ENCODE data around the gene MYO5B. TPM values are rescaled to one million over a fixed set of nuclear protein-coding genes. Genes with fewer than 3 reads are reported as not detected.

MYO5B gene
- polyA plus RNA-seq, 1 of the 3 experiments (the other 2 are of a cell fraction) = 1.3 TPM

GRCh38 chr18:50159654-50160046, 35.3 kb downstream of the MYO5B start:
- no peaks in the 10 kb centered on the region for H3K9me2 ChIP-seq
- no peak overlapping the region for H3K27ac ChIP-seq (ENCODE audit: low read depth in 2 of 2, low read length in 1 of 2)
- no peaks in the 10 kb centered on the region for H3K9me3 ChIP-seq
- H3K79me2 ChIP-seq (ENCODE audit: insufficient read depth) = no peaks in the 10 kb centered on the region
- no peak overlapping the region for H3K4me3 ChIP-seq (ENCODE audit: low read depth in 2 of 2, low read length in 1 of 2)
- no peaks in the 10 kb centered on the region for H4K20me1 ChIP-seq (ENCODE audit: insufficient read depth)
- H3F3A ChIP-seq (replicated peaks; ENCODE audit: insufficient read depth) = no peaks in the 10 kb centered on the region
- TF ChIP-seq TEAD4 (IDR thresholded peaks at IDR 0.05; ENCODE audit: borderline replicate concordance, insufficient read depth) (no peak), RAD21 (IDR thresholded peaks at IDR 0.05; ENCODE audit: low read length) (no peak), CHD2 (IDR thresholded peaks at IDR 0.05; ENCODE audit: low read length, partially characterized antibody) (no peak), SMC3 (IDR thresholded peaks at IDR 0.05; ENCODE audit: low read depth, low read length) (no peak), FOXM1 (IDR thresholded peaks at IDR 0.05; ENCODE audit: low read depth) (no peak), NFIC (IDR thresholded peaks at IDR 0.05; ENCODE audit: borderline replicate concordance) (no peak), FOXJ3 (CRISPR knock-in tag; IDR thresholded peaks at IDR 0.05) (no peak), FOSL2 (IDR thresholded peaks at IDR 0.05; ENCODE audit: borderline replicate concordance, low read depth) (no peak), MEF2A (IDR thresholded peaks at IDR 0.05; ENCODE audit: borderline replicate concordance, low read depth) (no peak), EZH2phosphoT487 (IDR thresholded peaks at IDR 0.05; ENCODE audit: borderline replicate concordance, low read depth) (no peak), TCF12 (IDR thresholded peaks at IDR 0.05) (no peak), EP300 (IDR thresholded peaks at IDR 0.05; ENCODE audit: borderline replicate concordance in 1 of 2, low read depth in 1 of 2, low read length in 1 of 2) (no peak), TAF1 (IDR thresholded peaks at IDR 0.05; ENCODE audit: borderline replicate concordance, low read depth, low read length) (no peak), ZBTB33 (IDR thresholded peaks at IDR 0.05; ENCODE audit: borderline replicate concordance, low read depth) (no peak), GABPA (IDR thresholded peaks at IDR 0.05; ENCODE audit: low read depth) (no peak), RXRA (IDR thresholded peaks at IDR 0.05; ENCODE audit: borderline replicate concordance, low read depth) (no peak)
- TF ChIP-seq, protein P1, sequence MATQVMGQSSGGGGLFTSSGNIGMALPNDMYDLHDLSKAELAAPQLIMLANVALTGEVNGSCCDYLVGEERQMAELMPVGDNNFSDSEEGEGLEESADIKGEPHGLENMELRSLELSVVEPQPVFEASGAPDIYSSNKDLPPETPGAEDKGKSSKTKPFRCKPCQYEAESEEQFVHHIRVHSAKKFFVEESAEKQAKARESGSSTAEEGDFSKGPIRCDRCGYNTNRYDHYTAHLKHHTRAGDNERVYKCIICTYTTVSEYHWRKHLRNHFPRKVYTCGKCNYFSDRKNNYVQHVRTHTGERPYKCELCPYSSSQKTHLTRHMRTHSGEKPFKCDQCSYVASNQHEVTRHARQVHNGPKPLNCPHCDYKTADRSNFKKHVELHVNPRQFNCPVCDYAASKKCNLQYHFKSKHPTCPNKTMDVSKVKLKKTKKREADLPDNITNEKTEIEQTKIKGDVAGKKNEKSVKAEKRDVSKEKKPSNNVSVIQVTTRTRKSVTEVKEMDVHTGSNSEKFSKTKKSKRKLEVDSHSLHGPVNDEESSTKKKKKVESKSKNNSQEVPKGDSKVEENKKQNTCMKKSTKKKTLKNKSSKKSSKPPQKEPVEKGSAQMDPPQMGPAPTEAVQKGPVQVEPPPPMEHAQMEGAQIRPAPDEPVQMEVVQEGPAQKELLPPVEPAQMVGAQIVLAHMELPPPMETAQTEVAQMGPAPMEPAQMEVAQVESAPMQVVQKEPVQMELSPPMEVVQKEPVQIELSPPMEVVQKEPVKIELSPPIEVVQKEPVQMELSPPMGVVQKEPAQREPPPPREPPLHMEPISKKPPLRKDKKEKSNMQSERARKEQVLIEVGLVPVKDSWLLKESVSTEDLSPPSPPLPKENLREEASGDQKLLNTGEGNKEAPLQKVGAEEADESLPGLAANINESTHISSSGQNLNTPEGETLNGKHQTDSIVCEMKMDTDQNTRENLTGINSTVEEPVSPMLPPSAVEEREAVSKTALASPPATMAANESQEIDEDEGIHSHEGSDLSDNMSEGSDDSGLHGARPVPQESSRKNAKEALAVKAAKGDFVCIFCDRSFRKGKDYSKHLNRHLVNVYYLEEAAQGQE (IDR thresholded peaks at IDR 0.05; ENCODE audit: low read depth, low read length) = no peak
- TF ChIP-seq, protein P2, sequence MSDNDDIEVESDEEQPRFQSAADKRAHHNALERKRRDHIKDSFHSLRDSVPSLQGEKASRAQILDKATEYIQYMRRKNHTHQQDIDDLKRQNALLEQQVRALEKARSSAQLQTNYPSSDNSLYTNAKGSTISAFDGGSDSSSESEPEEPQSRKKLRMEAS (IDR thresholded peaks at IDR 0.05; ENCODE audit: low read depth) = no peak
- TF ChIP-seq, protein P3, sequence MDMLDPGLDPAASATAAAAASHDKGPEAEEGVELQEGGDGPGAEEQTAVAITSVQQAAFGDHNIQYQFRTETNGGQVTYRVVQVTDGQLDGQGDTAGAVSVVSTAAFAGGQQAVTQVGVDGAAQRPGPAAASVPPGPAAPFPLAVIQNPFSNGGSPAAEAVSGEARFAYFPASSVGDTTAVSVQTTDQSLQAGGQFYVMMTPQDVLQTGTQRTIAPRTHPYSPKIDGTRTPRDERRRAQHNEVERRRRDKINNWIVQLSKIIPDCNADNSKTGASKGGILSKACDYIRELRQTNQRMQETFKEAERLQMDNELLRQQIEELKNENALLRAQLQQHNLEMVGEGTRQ (IDR thresholded peaks at IDR 0.05; ENCODE audit: borderline replicate concordance, low read depth, low read length) = no peak
- TF ChIP-seq, protein P4, sequence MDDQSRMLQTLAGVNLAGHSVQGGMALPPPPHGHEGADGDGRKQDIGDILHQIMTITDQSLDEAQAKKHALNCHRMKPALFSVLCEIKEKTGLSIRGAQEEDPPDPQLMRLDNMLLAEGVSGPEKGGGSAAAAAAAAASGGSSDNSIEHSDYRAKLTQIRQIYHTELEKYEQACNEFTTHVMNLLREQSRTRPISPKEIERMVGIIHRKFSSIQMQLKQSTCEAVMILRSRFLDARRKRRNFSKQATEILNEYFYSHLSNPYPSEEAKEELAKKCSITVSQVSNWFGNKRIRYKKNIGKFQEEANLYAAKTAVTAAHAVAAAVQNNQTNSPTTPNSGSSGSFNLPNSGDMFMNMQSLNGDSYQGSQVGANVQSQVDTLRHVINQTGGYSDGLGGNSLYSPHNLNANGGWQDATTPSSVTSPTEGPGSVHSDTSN (IDR thresholded peaks at IDR 0.05) = no peak
- no peaks in the 10 kb centered on the region for H3K36me3 ChIP-seq (replicated peaks in 1 of 2; ENCODE audit: control insufficient read depth in 1 of 2, insufficient read depth in 2 of 2, low read length in 1 of 2)
- WGBS (ENCODE audit: low lambda C conversion rate) = 33% methylated on average over 9 of the region's 10 CpGs
- H3K9ac ChIP-seq = no peak overlapping the region
- CTCF ChIA-PET = interaction anchor here (0.9 kb wide), 1 partner anchor 9 kb away, joined by 3 read pairs; no protein-coding TSS in a partner anchor
- H2AFZ ChIP-seq (ENCODE audit: low read depth) = no peak overlapping the region
- H3K27me3 ChIP-seq (ENCODE audit: insufficient read depth) = no peaks in the 10 kb centered on the region
- H3K4me1 ChIP-seq (ENCODE audit: control insufficient read depth in 1 of 2, insufficient read depth in 2 of 2, low read depth in 1 of 2, low read length in 1 of 2) = no peaks in the 10 kb centered on the region; a peak in 1 of 4 replicates
- no peak overlapping the region for H3K4me2 ChIP-seq
- POLR2A ChIA-PET = no interaction called here
- DNase-seq = no peak

Data from SK-N-SH (cell line).